Nucleus accumbens (tissue), 56 donors: ENCODE results near the gene ETF1.
"Not testable (repeated sequence)": the region's sequence is repeated elsewhere in the genome, so short reads cannot be mapped to it uniquely, and the experiment has no call there.

Experiments used
- DNase-seq, 56 donors: peaks; one replicate each; lab custom pipeline; 2025; lab: John Stamatoyannopoulos, UW

The ETF1 gene

GRCh38 chr5:138492560-138493045 lies 50.4 kb downstream of the ETF1 start:
- peak in 1 of 56 donors; percentile 9 for DNase-seq

GRCh38 chr5:138491669-138492559 lies 51.1 kb downstream of the ETF1 start:
- peak; percentile 35 to 95 (median 86) for DNase-seq

- peak in 13 of 56 donors; percentile 17 to 48 (median 35) for DNase-seq
Observed at GRCh38 chr5:138491284-138491648, 51.8 kb downstream of the ETF1 start.

GRCh38 chr5:138490648-138491283 lies 52.3 kb downstream of the ETF1 start:
- peak in 12 of 56 donors; percentile 17 to 56 (median 32) for DNase-seq

GRCh38 chr5:138489683-138490061 lies 53.4 kb downstream of the ETF1 start:
- peak in 33 of 56 donors; percentile 17 to 69 (median 42) for DNase-seq

GRCh38 chr5:138488481-138488945 lies 54.5 kb downstream of the ETF1 start:
- no peak for DNase-seq

- no peak for DNase-seq
Observed at GRCh38 chr5:138482638-138483037, 60.4 kb downstream of the ETF1 start.

- no peak for DNase-seq
Observed at GRCh38 chr5:138476918-138477317, 66.1 kb downstream of the ETF1 start.

- not testable (repeated sequence) for DNase-seq
Observed at GRCh38 chr5:138473151-138473550, 69.9 kb downstream of the ETF1 start.

- DNase-seq, result no peak
Observed at GRCh38 chr5:138472353-138472752, 70.7 kb downstream of the ETF1 start.

GRCh38 chr5:138471052-138471361 lies 72.0 kb downstream of the ETF1 start:
- no peak for DNase-seq

- no peak for DNase-seq
Observed at GRCh38 chr5:138470322-138471051, 72.5 kb downstream of the ETF1 start.

GRCh38 chr5:138469540-138470321 lies 73.3 kb downstream of the ETF1 start:
- DNase-seq, result no peak

GRCh38 chr5:138468966-138469539 lies 74.0 kb downstream of the ETF1 start:
- no peak for DNase-seq

GRCh38 chr5:138468133-138468965 lies 74.7 kb downstream of the ETF1 start:
- no peak for DNase-seq

GRCh38 chr5:138467711-138468132 lies 75.3 kb downstream of the ETF1 start:
- peak in 2 of 56 donors; percentile 36 to 59 for DNase-seq

- DNase-seq, result peak in 2 of 56 donors; percentile 34 to 59
Observed at GRCh38 chr5:138466900-138467710, 75.9 kb downstream of the ETF1 start.
